SHP77 treated with DMSO at 0.1 percent for 48 hours (cell line): ENCODE results near the gene MAGI1.
A peak's percentile ranks its signal among the peaks of the same experiment; 100 is the strongest.
"Not testable (repeated sequence)": the region's sequence is repeated elsewhere in the genome, so short reads cannot be mapped to it uniquely, and the experiment has no call there.

Experiments used
- DNase-seq: peaks from one replicate; lab custom pipeline; 2025; lab: John Stamatoyannopoulos, UW

MAGI1 gene

GRCh38 chr3:66038726-66039589, at the start of gene MAGI1:
TSS of gene MAGI1 (minus strand) at chr3:66038918. CDS start at chr3:66038308, 610 bp downstream.
- DNase-seq = peak; percentile 86

GRCh38 chr3:66083784-66084213, 45.1 kb upstream of the MAGI1 start:
- no peak for DNase-seq

DNA sequence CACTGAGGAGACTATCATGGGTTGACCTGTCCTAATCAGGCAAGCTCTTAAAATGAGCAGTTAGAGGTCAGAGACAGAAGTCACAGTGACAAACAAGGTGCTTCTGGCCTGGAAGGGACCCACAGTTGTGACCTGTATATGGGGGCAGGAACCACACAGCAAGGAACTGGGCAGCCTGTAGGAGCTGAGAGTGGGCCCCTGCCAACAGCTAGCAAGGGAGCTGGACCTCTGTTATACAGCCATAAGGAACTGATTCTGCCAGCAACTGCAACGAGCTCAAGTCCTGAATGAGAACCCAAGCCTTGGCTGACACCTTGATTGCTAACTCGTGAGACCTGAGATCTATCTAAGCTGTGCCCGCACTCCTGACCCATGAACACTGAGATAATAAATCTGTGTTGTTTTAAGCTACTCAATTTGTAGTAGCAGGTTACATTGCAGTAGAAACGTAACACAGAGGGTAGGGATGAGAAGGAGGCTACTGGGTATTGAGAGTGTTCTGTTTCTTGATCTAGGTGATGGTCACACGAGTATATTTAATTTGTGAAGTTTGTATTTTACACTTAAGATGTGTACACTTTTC, 44.5 kb upstream of the MAGI1 start:
- DNase-seq = no peak

DNA sequence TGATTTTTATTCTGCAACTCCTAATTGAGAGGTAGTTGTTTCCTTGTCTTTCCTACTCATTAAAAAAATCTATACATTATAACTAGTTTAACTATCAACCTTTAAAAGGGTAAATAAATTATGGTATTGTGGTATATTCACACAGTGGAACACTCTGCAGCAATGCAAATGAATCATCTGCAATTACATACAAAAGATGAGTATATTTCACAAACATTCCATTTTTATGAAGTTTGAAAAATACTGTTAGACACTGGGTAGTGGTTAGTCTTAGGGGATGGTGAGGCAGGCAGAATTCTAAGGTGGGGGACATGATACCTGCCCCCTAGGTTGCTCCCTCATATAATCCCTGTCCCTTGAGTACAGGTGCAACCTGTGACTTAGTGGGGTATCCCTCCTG, 44.0 kb upstream of the MAGI1 start:
- no peak for DNase-seq

DNA sequence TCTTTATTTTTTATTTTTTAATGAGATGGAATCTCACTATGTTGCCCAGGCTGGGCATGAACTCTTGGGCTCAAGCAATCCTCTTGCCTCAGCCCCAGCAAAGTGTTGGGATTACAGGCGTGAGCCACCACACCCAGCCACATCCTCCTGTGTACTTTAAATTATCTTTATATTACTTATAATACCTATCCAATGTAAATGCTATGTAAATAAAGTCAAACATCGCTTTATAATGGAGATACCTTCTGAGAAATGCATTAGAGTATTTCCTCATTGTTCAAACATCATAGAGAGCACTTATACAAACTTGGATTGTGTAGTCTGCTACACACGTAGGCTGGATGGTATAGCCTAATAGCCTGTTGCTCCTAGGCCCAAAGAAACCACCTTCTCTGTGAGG, 41.4 kb upstream of the MAGI1 start:
- no peak for DNase-seq

- no peak for DNase-seq
Observed at GRCh38 chr3:66077973-66078372, 39.3 kb upstream of the MAGI1 start.

- no peak for DNase-seq
Observed at GRCh38 chr3:66076861-66077470, 38.2 kb upstream of the MAGI1 start.

GRCh38 chr3:66075281-66075680, 36.6 kb upstream of the MAGI1 start:
- no peak for DNase-seq

DNA sequence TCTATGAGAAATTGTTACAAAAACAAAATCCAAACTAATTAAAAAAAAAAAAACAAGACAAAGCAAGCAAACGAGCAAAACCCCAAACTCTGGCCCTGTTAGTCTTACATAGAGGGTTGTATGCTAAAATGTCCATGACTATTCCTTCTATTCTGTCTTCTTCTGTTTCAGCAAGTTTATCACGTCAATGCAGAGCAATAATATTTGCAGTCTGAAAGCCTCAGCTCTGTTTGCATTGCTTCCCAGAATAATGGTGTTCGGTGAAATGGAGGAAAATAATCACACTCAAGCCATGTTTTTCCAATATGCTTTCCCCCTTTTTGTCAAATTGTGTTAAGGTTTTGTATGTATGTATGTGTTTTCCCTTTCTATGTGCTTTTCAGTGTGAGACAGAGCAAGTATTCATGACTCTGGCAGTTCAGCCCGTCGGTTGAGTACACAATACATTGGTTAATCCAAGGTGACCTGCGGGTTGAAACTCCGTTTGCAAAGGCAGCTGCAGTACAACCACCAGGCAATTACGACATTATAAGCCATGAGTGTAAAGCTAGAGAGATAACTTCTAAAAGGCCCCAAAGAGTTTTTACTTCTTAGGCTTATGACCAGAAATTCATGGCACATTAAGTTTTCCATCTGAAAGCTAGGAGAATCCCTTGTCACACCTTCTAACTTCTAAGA, 34.9 kb upstream of the MAGI1 start:
- peak; percentile 43 for DNase-seq

GRCh38 chr3:66068255-66068654, 29.5 kb upstream of the MAGI1 start:
- DNase-seq = no peak

- no peak for DNase-seq
Observed at GRCh38 chr3:66066963-66067617, 28.4 kb upstream of the MAGI1 start.

- no peak for DNase-seq
Observed at GRCh38 chr3:66055289-66055688, 16.6 kb upstream of the MAGI1 start.

- DNase-seq = no peak
Observed at GRCh38 chr3:66053550-66054094, 14.9 kb upstream of the MAGI1 start.

GRCh38 chr3:66052721-66053549, 14.2 kb upstream of the MAGI1 start:
- no peak for DNase-seq

DNA sequence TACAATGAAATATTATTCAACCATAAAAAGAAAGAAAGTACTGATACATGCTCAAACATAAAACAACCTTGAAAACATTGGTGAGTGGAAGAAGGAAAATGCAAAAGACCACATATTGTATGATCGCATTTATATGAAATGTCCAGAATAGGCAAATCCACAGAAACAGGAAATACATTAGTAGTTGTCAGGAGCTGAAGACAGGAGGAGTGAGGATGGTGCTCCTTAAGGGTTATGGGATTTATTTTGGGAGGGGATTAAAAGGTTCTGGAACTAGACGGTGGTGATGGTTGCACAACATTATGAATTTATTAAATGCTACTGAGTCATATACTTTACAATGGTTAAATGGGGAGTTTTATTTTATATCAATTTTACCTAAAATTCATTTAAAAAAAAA, 12.1 kb upstream of the MAGI1 start:
- no peak for DNase-seq

DNA sequence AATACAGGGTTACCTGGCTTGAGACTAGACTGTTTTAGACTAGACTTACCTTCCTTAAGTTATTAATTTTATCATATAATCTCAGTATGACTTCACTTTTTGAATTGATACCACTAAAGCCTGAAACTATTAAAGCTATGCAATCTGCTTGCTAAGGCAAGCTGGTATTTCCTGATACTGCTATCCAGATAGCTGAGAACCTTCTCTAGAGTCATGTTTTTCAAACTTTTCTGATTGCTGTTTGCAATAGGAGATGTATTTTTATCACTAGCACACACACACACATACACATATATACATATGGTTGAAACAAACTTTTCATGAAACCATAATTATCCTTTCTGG, 9.3 kb upstream of the MAGI1 start:
- DNase-seq = no peak

DNA sequence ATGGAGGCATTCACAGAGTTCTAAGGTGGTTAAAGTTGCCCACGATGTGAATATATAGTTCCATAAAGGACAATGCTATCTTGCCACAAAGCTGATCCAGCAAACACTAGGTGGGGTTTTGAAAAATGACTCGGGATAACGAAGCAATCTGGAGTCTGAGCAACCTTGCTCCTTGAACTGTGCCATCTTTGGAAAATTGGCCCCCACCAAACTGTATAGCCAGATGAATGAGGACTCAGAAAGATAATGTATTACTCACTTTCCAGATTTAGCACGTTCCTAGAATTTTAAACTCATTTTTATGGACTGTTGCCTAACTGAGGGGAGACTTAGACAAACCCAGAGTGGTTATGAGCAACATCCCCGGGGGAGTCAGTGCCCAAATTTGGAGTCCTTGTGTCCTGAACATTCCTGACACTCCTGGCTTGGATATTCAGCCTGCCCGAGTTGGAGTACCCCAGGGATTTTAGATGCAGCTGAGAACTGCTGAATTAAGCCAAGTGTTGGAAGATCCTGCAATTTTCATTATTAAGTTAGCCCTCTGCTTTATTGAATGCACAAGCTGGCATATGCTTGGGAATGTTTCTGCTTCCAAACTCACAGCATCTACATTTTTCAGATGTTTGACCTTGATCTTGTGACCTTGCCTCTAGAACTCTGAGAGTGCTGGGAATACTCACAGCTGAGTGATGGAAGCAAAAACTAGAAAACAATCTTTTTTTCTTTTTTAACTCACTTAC, 8.8 kb upstream of the MAGI1 start:
- DNase-seq = no peak

- DNase-seq = not testable (repeated sequence)
Observed at GRCh38 chr3:66046321-66046720, 7.6 kb upstream of the MAGI1 start.

- DNase-seq = no peak
Observed at GRCh38 chr3:66041828-66042227, 3.1 kb upstream of the MAGI1 start.

DNA sequence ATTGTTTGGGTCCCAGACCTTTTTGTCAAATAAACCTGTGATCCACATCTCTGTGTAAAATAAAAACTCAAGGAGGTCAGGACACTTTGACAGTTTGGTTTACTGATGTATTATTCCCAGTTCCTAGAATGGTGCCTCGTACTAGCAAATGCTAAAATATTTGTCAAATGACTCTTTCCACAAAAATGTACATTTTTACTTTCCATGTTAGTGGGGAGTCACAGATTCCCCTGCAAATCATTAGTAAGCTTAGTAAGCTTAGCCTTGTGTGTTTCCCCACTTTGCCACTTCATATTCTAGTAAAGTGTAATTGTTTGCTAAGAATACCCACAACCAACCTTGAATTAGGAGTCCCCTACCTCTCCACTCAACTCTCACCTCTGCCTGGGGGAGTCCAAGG, 2.4 kb upstream of the MAGI1 start:
- no peak for DNase-seq

DNA sequence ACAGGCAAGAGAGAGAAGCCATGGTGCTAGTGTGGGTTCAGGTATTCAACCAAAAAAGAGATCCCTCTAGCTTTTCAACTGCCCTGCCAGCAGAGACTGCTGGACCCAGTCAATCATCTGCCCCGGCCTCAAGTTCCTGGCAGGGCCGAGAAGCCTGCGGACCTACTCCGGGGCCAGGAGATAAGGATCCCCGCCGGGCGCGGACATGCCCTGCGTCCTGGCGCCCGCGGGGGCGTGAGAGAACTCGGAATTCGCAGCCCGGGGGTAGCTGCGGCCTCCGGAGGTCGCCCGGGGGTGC, 821 bp upstream of the MAGI1 start:
- no peak for DNase-seq
